GM12874 (cell line): Measurements from ENCODE around the gene TPST2.

Experiments
- CTCF ChIP-seq: IDR thresholded peaks from 2 replicates; pipeline ENCODE4 v1.5.1; 2011; ENCODE audit warnings: low read depth, mild to moderate bottlenecking, control low read depth, low read length, moderate library complexity; ENCODE audit not compliant: insufficient read depth

The TPST2 gene

GRCh38 chr22:26545827-26546226 is 44.1 kb downstream of the TPST2 start:
- no peak for TF ChIP-seq CTCF

- TF ChIP-seq CTCF: no peak
These were observed 44.5 kb downstream of the TPST2 start for GRCh38 chr22:26545385-26545784.

- no peak for TF ChIP-seq CTCF
These were observed 45.4 kb downstream of the TPST2 start for GRCh38 chr22:26544489-26544888.

- no peak for TF ChIP-seq CTCF
These were observed 47.1 kb downstream of the TPST2 start for GRCh38 chr22:26542831-26543230.

GRCh38 chr22:26541167-26541819 is 48.6 kb downstream of the TPST2 start:
- TF ChIP-seq CTCF: no peak

DNA sequence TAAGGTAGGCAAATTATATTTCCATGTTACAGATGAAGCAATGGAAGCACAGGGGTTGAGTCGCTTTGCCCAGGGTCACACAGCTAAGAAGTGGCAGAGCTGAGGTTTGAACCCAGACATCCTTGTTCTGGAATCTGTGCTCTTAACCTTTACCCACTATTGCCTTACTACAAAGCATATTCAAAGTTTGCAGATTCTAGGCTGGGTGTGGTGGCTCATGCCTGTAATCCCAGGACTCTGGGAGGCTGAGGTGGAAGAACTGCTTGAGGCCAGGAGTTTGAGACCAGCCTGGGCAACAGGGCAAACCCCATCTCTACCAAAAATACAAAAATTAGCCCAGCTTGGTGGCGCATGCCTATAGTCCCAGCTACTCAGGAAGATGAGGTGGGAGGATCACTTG is 49.8 kb downstream of the TPST2 start:
- TF ChIP-seq CTCF: no peak

- no peak for TF ChIP-seq CTCF
These were observed 53.2 kb downstream of the TPST2 start for GRCh38 chr22:26536762-26537134.
